NCI-H2196 treated with DMSO at 0.1 percent for 48 hours (cell line): Measurements from ENCODE around the gene PHLPP1.
"Not testable (repeated sequence)": the region's sequence is repeated elsewhere in the genome, so short reads cannot be mapped to it uniquely, and the experiment has no call there.

ENCODE experiments used
- DNase-seq: peaks from one replicate; lab custom pipeline; 2025; ENCODE audit not compliant: unreplicated experiment; lab: John Stamatoyannopoulos, UW

The PHLPP1 gene

GRCh38 chr18:62807396-62807795, 92.1 kb downstream of the PHLPP1 start:
- no peak for DNase-seq

GRCh38 chr18:62808123-62808522, 92.8 kb downstream of the PHLPP1 start:
- DNase-seq, result no peak

- DNase-seq, result not testable (repeated sequence)
Observed at GRCh38 chr18:62809445-62809844, 94.1 kb downstream of the PHLPP1 start.

- no peak for DNase-seq
Observed at GRCh38 chr18:62809900-62810299, 94.6 kb downstream of the PHLPP1 start.

GRCh38 chr18:62810682-62811081, 95.3 kb downstream of the PHLPP1 start:
- DNase-seq, result no peak

DNA sequence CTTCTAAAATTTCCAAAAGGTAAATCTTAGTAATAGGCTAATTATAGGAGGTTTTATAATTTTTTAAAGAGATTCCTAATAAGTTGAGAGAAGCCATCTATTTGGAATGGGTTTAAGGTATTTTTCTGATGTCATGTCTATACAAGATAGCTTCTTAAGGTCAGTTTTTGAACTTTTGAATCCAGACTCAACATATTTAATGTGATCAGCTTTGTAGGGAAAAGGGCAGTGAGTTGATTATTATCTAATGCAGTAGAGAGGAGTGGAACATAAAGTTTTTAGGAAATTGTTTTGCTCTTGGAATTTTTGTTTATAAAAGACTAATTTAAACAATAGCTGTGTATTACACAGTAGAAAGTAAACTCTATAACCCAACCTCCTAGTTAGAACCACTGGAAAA, 96.3 kb downstream of the PHLPP1 start:
- DNase-seq, result no peak

GRCh38 chr18:62812242-62812641, 96.9 kb downstream of the PHLPP1 start:
- no peak for DNase-seq

- no peak for DNase-seq
Observed at GRCh38 chr18:62812876-62813275, 97.5 kb downstream of the PHLPP1 start.

GRCh38 chr18:62814132-62814759, 98.9 kb downstream of the PHLPP1 start:
- no peak for DNase-seq

DNA sequence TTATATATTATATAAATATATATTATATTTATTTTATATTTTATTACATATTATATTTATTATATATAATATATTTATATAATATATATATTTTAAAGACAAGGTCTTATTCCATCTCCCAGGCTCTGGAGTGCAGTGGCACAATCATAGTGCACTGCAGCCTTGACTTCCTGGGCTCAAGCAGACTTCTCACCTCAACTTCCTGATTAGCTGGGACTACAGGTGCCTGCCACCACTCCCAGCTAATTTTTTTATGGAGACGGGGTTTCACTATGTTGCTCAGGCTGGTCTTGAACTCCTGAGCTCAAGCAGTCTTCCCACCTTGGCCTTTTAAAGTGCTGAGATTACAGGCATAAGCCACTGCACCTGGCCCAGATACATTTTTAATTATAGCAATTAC, 110.0 kb downstream of the PHLPP1 start:
- no peak for DNase-seq

DNA sequence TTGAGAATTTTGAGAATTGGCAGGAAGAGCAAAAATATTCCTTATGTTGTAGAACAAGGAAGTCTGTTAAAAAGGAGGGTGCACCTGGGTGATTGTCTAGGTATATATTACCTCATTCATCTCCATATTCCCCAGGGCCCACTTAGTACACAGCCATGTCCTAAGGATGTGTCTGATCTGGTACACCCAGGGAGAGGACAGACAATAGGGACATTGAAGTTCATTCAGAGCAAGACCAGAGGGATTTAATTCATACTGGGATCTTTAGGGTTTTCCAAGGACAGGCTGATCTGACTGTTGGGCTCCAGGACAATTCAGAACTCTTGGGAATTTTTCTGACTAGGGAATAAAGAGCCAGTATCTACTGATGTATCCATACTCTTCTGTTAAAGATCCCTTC, 112.1 kb downstream of the PHLPP1 start:
- no peak for DNase-seq

DNA sequence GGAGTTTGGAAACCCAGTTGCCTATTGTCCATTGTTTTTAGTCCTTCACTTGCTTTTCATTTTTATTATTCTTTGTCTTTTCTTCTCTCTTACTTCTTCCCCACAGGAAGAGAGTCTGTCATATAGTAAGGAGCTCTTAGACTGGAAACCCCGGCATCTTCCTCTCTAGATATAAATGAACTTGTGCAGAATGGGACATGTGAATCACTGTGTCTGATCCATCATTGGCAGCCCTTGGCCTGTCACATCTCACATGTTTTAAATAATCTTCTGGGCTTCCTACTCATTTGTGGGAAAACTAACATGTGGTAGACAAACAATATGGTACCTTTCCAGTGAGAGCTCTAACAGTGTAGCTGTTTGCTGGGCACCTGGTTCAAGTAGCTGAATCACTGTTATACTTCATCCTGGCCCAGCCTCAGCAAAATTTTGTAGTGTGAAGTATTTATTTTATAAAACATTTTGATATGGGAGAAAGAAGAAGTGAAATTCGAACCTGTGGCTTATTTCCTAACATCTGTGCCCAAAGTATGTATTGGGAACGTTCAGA, 112.8 kb downstream of the PHLPP1 start:
- DNase-seq, result no peak

DNA sequence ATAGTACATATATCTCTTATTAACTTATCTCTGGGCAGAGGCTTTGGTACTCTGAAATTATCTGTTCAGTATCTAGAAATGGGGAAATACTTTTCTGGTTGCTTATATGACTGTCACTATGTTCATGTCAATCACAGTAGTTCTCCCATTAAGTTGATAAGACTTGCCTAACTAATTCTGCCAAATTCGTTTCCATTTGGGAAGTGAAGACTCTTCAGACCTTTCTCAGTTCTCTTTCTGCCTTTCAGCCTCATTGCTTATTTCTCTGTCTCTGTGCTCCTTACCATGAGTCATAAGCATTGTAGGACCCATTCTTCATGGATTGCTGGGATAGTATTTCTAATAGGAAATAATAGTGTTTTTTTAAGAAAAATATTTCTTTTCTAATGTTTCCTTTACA, 113.5 kb downstream of the PHLPP1 start:
- no peak for DNase-seq

DNA sequence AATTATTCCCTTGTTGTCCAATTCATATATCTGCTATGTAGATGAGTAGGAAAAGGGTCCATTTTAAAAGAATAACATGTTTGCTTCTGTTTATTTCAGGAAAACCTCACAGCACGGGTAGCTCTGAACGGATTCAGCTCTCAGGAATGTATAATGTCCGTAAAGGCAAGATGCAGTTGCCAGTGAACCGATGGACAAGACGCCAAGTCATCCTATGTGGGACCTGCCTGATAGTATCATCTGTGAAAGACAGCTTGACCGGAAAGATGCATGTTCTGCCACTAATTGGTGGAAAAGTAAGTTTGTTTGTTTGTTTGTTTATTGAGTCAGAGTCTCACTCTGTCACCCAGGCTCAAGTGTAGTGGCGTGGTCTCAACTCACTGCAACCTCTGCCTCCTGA, 114.6 kb downstream of the PHLPP1 start:
- no peak for DNase-seq

- no peak for DNase-seq
Observed at GRCh38 chr18:62832282-62832681, 116.9 kb downstream of the PHLPP1 start.

DNA sequence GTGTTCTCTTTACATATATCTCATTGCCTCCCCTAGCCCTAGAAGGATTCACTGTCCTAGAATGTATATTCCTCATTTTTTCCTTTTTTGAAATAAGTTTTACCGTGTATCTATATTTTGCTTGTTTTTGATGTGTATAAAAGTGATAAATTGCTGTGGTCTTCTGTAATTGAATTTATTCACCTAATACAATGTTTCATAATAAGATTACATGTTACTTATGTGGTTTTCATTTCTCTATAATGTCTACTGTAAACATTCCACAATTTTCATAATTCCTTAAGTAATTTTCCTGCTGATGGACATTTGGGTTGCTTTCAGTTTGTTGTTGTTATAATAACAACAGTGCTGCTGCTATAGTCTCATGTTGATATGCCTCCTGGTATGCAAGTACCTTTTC, 118.2 kb downstream of the PHLPP1 start:
- DNase-seq, result no peak

- DNase-seq, result no peak
Observed at GRCh38 chr18:62834715-62835114, 119.4 kb downstream of the PHLPP1 start.

DNA sequence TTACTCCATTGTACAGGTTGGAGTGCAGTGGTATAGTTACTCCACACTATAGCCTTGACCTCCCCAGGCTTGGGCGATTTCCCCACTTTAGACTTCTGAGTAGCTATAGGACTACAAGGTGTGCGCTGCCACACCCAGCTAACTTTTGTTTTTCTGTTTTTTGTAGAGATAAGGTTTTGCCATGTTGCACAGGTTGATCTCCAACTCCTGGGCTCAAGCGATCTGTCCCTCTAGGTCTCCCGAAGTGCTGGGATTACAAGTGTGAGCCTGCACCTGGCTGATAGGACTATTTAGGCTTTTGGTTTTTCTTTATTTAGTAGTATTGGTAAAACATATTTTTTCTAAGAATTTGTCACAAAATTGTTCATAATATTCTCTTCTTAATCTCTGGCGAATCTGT, 121.7 kb downstream of the PHLPP1 start:
- no peak for DNase-seq

GRCh38 chr18:62838475-62839098, 123.2 kb downstream of the PHLPP1 start:
- no peak for DNase-seq

DNA sequence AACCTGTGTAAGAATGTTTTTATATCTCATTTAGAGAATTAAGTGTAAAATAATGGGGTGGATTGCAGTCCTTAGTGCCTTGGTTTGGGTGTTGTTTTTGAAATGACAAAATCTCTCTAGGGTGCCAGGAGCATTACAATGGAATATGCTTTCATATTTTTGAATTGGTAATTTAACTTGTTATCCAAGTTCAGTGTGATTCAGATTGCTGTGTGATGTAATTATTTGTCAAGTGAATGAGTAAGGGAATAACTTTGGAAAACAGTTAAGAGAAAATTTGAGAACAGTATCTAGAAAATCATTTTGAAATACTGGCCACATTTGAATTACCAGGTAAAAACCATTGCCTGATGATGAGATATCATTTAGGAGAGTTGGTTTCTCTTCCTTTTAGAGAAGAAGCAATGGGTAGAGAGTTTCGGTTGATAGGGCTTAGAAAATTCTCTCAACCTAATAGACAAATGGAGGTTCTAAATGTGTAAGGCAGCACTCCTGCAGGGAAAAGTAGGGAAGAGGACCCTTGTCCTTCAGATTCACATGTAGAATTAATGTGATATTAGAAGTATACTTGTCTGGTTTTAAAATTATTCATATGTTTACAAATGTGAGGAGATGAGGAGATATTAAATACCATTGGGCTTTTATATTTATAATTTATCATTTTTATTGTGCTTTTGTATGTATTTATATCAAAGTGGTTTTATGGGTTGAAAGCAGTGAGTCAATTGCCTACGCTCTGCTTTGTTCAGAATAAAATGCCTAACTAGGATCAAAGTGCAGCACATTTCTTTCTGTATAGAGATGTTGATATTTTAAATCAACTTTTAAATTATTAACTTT, 124.8 kb downstream of the PHLPP1 start:
- DNase-seq, result no peak

- DNase-seq, result no peak
Observed at GRCh38 chr18:62841405-62841804, 126.1 kb downstream of the PHLPP1 start.

DNA sequence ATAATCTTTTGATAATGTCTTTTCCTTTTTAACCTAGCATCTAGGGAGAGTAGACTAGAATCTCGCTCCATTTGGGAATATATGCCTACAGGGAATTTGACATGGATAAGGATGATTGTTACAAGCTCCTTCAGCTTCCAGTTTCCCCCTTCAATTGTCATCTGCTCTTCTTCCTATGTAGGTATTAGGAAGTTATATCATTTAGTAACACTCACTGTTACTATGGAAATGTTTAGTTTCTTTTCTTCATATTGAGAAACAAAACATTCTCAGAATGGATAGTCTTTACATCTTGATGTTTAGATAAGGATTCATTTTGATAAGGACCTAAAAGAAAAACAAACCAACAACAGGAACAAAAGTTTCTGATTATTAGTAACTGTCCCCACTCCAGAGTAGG, 127.6 kb downstream of the PHLPP1 start:
- DNase-seq, result no peak
